Sigmoid colon (tissue), 7 donors: ENCODE data around the gene ZWILCH. TPM values are rescaled to one million over a fixed set of nuclear protein-coding genes. Genes with fewer than 3 reads are reported as not detected.

Source experiments
- DNase-seq: peaks from one replicate; pipeline ENCODE4 v3.0.0-alpha.2; 2019
- H3K27ac ChIP-seq, 4 donors: fragments of 200-600 bp; sonication (generic); one replicate each; pipeline ENCODE4 v1.5.1; 2016 to 2019; ENCODE audit warnings: mild to moderate bottlenecking in 1 of 4
- H3K27me3 ChIP-seq, 3 donors: fragments of 200-600 bp; sonication (generic); one replicate each; pipeline ENCODE4 v1.5.1; 2019; ENCODE audit warnings: mild to moderate bottlenecking in 1 of 3
- H3K36me3 ChIP-seq, 4 donors: fragments of 200-600 bp; sonication (generic); one replicate each; pipeline ENCODE4 v1.5.1; 2016 to 2019
- H3K4me1 ChIP-seq, 4 donors: fragments of 200-600 bp; sonication (generic); one replicate each; pipeline ENCODE4 v1.5.1; 2017 to 2019
- H3K4me3 ChIP-seq, 4 donors: fragments of 200-600 bp; sonication (generic); one replicate each; pipeline ENCODE4 v1.5.1; 2017 to 2019; ENCODE audit warnings: mild to moderate bottlenecking in 2 of 4, moderate library complexity in 1 of 4
- H3K9me3 ChIP-seq, 4 donors: fragments of 200-600 bp in 3 of 4; sonication (generic) in 3 of 4; one replicate each; pipeline versions ENCODE4 v1.5.1 to v1.6.1; 2013 to 2019
- CTCF ChIP-seq, 4 experiments: fragments of 450-650 bp in 3 of 4; fragments of 200-600 bp in 1 of 4; IDR thresholded peaks; one replicate each; pipeline ENCODE4 v1.5.1; 2016 to 2019; ENCODE audit warnings: antibody characterized with exemption in 4 of 4, mild to moderate bottlenecking in 3 of 4, moderate library complexity in 2 of 4
- EP300 ChIP-seq, 4 donors: sonication (generic); formaldehyde crosslinking; IDR thresholded peaks; one replicate each; pipeline ENCODE4 v1.6.1; 2017; ENCODE audit warnings: antibody characterized with exemption in 4 of 4
- POLR2A ChIP-seq, 2 donors: fragments of 450-650 bp; IDR thresholded peaks; one replicate each; pipeline ENCODE4 v1.6.1; 2016; ENCODE audit warnings: antibody characterized with exemption in 2 of 2, mild to moderate bottlenecking in 2 of 2, moderate library complexity in 2 of 2
- POLR2AphosphoS5 ChIP-seq, 4 donors: sonication (generic); formaldehyde crosslinking; IDR thresholded peaks; one replicate each; pipeline ENCODE4 v1.6.1; 2017; ENCODE audit warnings: antibody characterized with exemption in 4 of 4
- WGBS, 2 donors: extraction: QIAGEN DNeasy Blood & Tissue Kit; methylation state at CpG; one replicate each; pipeline ENCODE4 v1.1.7; 2013; 5-methylcytosine and 5-hydroxymethylcytosine counted together
- intact Hi-C: fragments of 100-400 bp; cut with DNase I; formaldehyde crosslinking; loops from one replicate; pipeline ENCODE4 v1.15.1; 2023
- polyA plus RNA-seq, 3 donors: library from polyadenylated mRNA; stranded (reverse); fragments of 200-250 nt; gene quantifications; one replicate each; pipeline ENCODE4 v1.2.3, GENCODE V29; 2013
- total RNA-seq, 4 donors: library from RNA; depleted of rRNA; stranded (reverse); fragments of >200 nt; gene quantifications; one replicate each; pipeline ENCODE4 v1.1.0, GENCODE V29; 2016
- donor health status: healthy with polysubstance abuse.
- donor health status: Bipolar disorder and iron deficiency.
- donor health status: healthy.

ZWILCH gene
- total and polyA plus RNA-seq, 7 donors, result 3.1 to 9.3 (median 5.8) TPM

GRCh38 chr15:66474963-66475362 is 30.2 kb upstream of the ZWILCH start:
- intact Hi-C loops, result no loop called here
- WGBS, 2 donors, result 98 to 99% methylated on average over 3 of the region's 3 CpGs
- Histone ChIP-seq H3K27me3 (no peaks in the 10 kb centered on the region), H3K9me3 (no peaks in the 10 kb centered on the region), H3K36me3 (no peaks in the 10 kb centered on the region), H3K4me3 (no peak overlapping the region), H3K4me1 (peaks cover 0 to 8% (median 0%) of the 10 kb centered on the region in 4 donors), H3K27ac (no peak overlapping the region)
- DNase-seq, result no peak
- no peak for TF ChIP-seq POLR2A (IDR thresholded peaks at IDR 0.05)
- TF ChIP-seq CTCF (IDR thresholded peaks at IDR 0.05), result no peak
- TF ChIP-seq POLR2AphosphoS5 (IDR thresholded peaks at IDR 0.05), result no peak
- no peak for TF ChIP-seq EP300 (IDR thresholded peaks at IDR 0.05)

GRCh38 chr15:66476535-66476934 is 28.6 kb upstream of the ZWILCH start:
- Histone ChIP-seq H3K27ac (no peak overlapping the region), H3K27me3 (no peaks in the 10 kb centered on the region), H3K36me3 (peaks cover 0 to 6% (median 2%) of the 10 kb centered on the region in 4 donors), H3K4me3 (no peak overlapping the region), H3K4me1 (peaks cover 0 to 8% (median 0%) of the 10 kb centered on the region in 4 donors), H3K9me3 (no peaks in the 10 kb centered on the region)
- DNase-seq, result no peak
- TF ChIP-seq POLR2AphosphoS5 (IDR thresholded peaks at IDR 0.05), result no peak
- TF ChIP-seq POLR2A (IDR thresholded peaks at IDR 0.05), result no peak
- TF ChIP-seq CTCF (IDR thresholded peaks at IDR 0.05), result no peak
- TF ChIP-seq EP300 (IDR thresholded peaks at IDR 0.05), result no peak
- 88 to 89% methylated on average over 4 of the region's 4 CpGs for WGBS, 2 donors
- intact Hi-C loops, result no loop called here

- TF ChIP-seq CTCF (IDR thresholded peaks at IDR 0.05), result no peak
- TF ChIP-seq POLR2AphosphoS5 (IDR thresholded peaks at IDR 0.05), result no peak
- no peak for TF ChIP-seq POLR2A (IDR thresholded peaks at IDR 0.05)
- no peak for TF ChIP-seq EP300 (IDR thresholded peaks at IDR 0.05)
- 91 to 95% methylated on average over 2 of the region's 2 CpGs for WGBS, 2 donors
- Histone ChIP-seq H3K9me3 (no peaks in the 10 kb centered on the region), H3K4me3 (no peak overlapping the region), H3K27me3 (no peaks in the 10 kb centered on the region), H3K36me3 (peaks cover 0 to 11% (median 3%) of the 10 kb centered on the region in 4 donors), H3K4me1 (peaks cover 0 to 8% (median 0%) of the 10 kb centered on the region in 4 donors), H3K27ac (no peak overlapping the region)
- intact Hi-C loops, result no loop called here
- no peak for DNase-seq
Observed at GRCh38 chr15:66477011-66477410, 28.1 kb upstream of the ZWILCH start.

- Histone ChIP-seq H3K4me3 (no peak overlapping the region), H3K27ac (no peak overlapping the region), H3K4me1 (no peaks in the 10 kb centered on the region), H3K36me3 (peaks cover 5 to 27% (median 11%) of the 10 kb centered on the region in 4 donors), H3K27me3 (no peaks in the 10 kb centered on the region), H3K9me3 (no peaks in the 10 kb centered on the region)
- intact Hi-C loops, result no loop called here
- no peak for DNase-seq
- no peak for TF ChIP-seq POLR2A (IDR thresholded peaks at IDR 0.05)
- TF ChIP-seq CTCF (IDR thresholded peaks at IDR 0.05), result no peak
- TF ChIP-seq EP300 (IDR thresholded peaks at IDR 0.05), result no peak
- no peak for TF ChIP-seq POLR2AphosphoS5 (IDR thresholded peaks at IDR 0.05)
- WGBS, 2 donors, result 87 to 90% methylated on average over 6 of the region's 6 CpGs
Observed at GRCh38 chr15:66480267-66480666, 24.9 kb upstream of the ZWILCH start.
